NCI-H2029 treated with DMSO at 0.1 percent for 48 hours (cell line): ENCODE results near the gene CST2.
"Not testable (repeated sequence)": the region's sequence is repeated elsewhere in the genome, so short reads cannot be mapped to it uniquely, and the experiment has no call there.

Source experiments
- DNase-seq: peaks from one replicate; lab custom pipeline; 2025; lab: John Stamatoyannopoulos, UW

CST2 gene

GRCh38 chr20:23810349-23810748, 16.2 kb downstream of the CST2 start:
- DNase-seq, result not testable (repeated sequence)

- DNase-seq, result no peak
Measured at GRCh38 chr20:23800865-23801264, 25.7 kb downstream of the CST2 start.

GRCh38 chr20:23799216-23799847, 27.2 kb downstream of the CST2 start:
- not testable (repeated sequence) for DNase-seq

GRCh38 chr20:23795526-23795925, 31.0 kb downstream of the CST2 start:
- no peak for DNase-seq

- no peak for DNase-seq
Measured at GRCh38 chr20:23794841-23795240, 31.7 kb downstream of the CST2 start.

GRCh38 chr20:23794065-23794464, 32.5 kb downstream of the CST2 start:
- no peak for DNase-seq

- no peak for DNase-seq
Measured at GRCh38 chr20:23783447-23783846, 43.1 kb downstream of the CST2 start.

GRCh38 chr20:23782366-23782983, 44.1 kb downstream of the CST2 start:
- DNase-seq, result no peak

GRCh38 chr20:23778676-23779075, 47.9 kb downstream of the CST2 start:
- not testable (repeated sequence) for DNase-seq

- DNase-seq, result not testable (repeated sequence)
Measured at GRCh38 chr20:23777380-23777779, 49.1 kb downstream of the CST2 start.

- no peak for DNase-seq
Measured at GRCh38 chr20:23776067-23776771, 50.3 kb downstream of the CST2 start.

- no peak for DNase-seq
Measured at GRCh38 chr20:23774081-23774480, 52.4 kb downstream of the CST2 start.
